Stimulated activated CD4-positive, alpha-beta T cell treated with anti-CD3 and anti-CD28 coated beads, Interleukin-4, amount 100 ng/mL, for 24 hours (primary cell): Measurements from ENCODE around the gene TXN.
A peak's percentile ranks its signal among the peaks of the same experiment; 100 is the strongest.

Experiments used
- DNase-seq: peaks from one replicate; pipeline ENCODE4 v3.0.0-alpha.2; 2020

TXN gene

GRCh38 chr9:110256380-110257096 lies at the start of gene TXN:
Gene TXN (minus strand): TSS chr9:110256507. CDS start chr9:110256435, 72 bp downstream.
- DNase-seq, result peak; percentile 90

- no peak for DNase-seq
Observed at GRCh38 chr9:110303133-110303532, 46.8 kb upstream of the TXN start.

GRCh38 chr9:110298043-110298605 lies 41.8 kb upstream of the TXN start:
- DNase-seq, result no peak

GRCh38 chr9:110293248-110293647 lies 36.9 kb upstream of the TXN start:
- no peak for DNase-seq

- DNase-seq, result no peak
Observed at GRCh38 chr9:110291921-110292557, 35.7 kb upstream of the TXN start.

GRCh38 chr9:110290001-110290400 lies 33.7 kb upstream of the TXN start:
- DNase-seq, result no peak

- no peak for DNase-seq
Observed at GRCh38 chr9:110288503-110288902, 32.2 kb upstream of the TXN start.

GRCh38 chr9:110287289-110287680 lies 31.0 kb upstream of the TXN start:
- DNase-seq, result no peak

GRCh38 chr9:110284211-110284844 lies 28.0 kb upstream of the TXN start:
- no peak for DNase-seq

GRCh38 chr9:110283751-110284150 lies 27.4 kb upstream of the TXN start:
- DNase-seq, result no peak

GRCh38 chr9:110282739-110283081 lies 26.4 kb upstream of the TXN start:
- no peak for DNase-seq

- no peak for DNase-seq
Observed at GRCh38 chr9:110282018-110282738, 25.9 kb upstream of the TXN start.

- no peak for DNase-seq
Observed at GRCh38 chr9:110278080-110278707, 21.9 kb upstream of the TXN start.

- no peak for DNase-seq
Observed at GRCh38 chr9:110276781-110277180, 20.5 kb upstream of the TXN start.

GRCh38 chr9:110270211-110270995 lies 14.1 kb upstream of the TXN start:
- DNase-seq, result no peak

GRCh38 chr9:110266795-110267194 lies 10.5 kb upstream of the TXN start:
- DNase-seq, result no peak

- no peak for DNase-seq
Observed at GRCh38 chr9:110261632-110262031, 5.3 kb upstream of the TXN start.

GRCh38 chr9:110260911-110261310 lies 4.6 kb upstream of the TXN start:
- DNase-seq, result no peak

- no peak for DNase-seq
Observed at GRCh38 chr9:110259566-110259965, 3.3 kb upstream of the TXN start.

GRCh38 chr9:110258690-110259091 lies 2.4 kb upstream of the TXN start:
- DNase-seq, result no peak

- DNase-seq, result no peak
Observed at GRCh38 chr9:110257956-110258355, 1.6 kb upstream of the TXN start.
